K562 (cell line): Measurements from ENCODE around the gene MEF2D.

ENCODE experiments used
- CHCHD3 ChIP-seq: fragments of 250-450 bp; sonication (Bioruptor Pico); IDR thresholded peaks from 2 replicates; pipeline ENCODE4 v2.1.2; 2022; ENCODE audit warnings: mild to moderate bottlenecking
- KAT7 ChIP-seq: sonication (generic); formaldehyde crosslinking; IDR thresholded peaks from 2 replicates; pipeline ENCODE4 v1.8.0; 2022; ENCODE audit warnings: missing genetic modification reagents, mild to moderate bottlenecking, borderline replicate concordance
- RAD51 ChIP-seq: fragments of 450-650 bp; IDR thresholded peaks from 2 replicates; pipeline ENCODE4 v1.7.1; 2016; ENCODE audit warnings: low read depth, mild to moderate bottlenecking, borderline replicate concordance
- RBBP5 ChIP-seq: fragments of 200-600 bp; sonication (generic); IDR thresholded peaks from 2 replicates; pipeline ENCODE4 v1.6.1; 2012; ENCODE audit warnings: borderline replicate concordance, mild to moderate bottlenecking, low read length, control low read depth, inconsistent platforms; ENCODE audit not compliant: insufficient read depth, poor library complexity, severe bottlenecking
- RFX1 ChIP-seq: fragments of 450-650 bp; IDR thresholded peaks from 2 replicates; pipeline ENCODE4 v1.6.1; 2016; ENCODE audit warnings: mild to moderate bottlenecking, moderate library complexity
- SNIP1 ChIP-seq: fragments of 450-650 bp; IDR thresholded peaks from 2 replicates; pipeline ENCODE4 v1.7.1; 2017; ENCODE audit warnings: low read depth, mild to moderate bottlenecking
- ZFPM2 ChIP-seq: fragments of 250-450 bp; sonication (Bioruptor Pico); IDR thresholded peaks from 2 replicates; pipeline ENCODE4 v1.5.1; 2022; ENCODE audit warnings: mild to moderate bottlenecking
- ZNF282 ChIP-seq: sonication (generic); formaldehyde crosslinking; IDR thresholded peaks from 2 replicates; pipeline ENCODE4 v1.8.1; 2023; ENCODE audit warnings: missing genetic modification reagents
- TF ChIP-seq, protein P1 (sequence below), 2 experiments: fragments of 450-650 bp in 1 of 2; sonication (generic) in 1 of 2; formaldehyde crosslinking in 1 of 2; IDR thresholded peaks in 1 of 2; conservative IDR thresholded peaks in 1 of 2; 2 replicates each; pipeline versions ENCODE4 v1.6.1 to v1.8.1; 2016 to 2023; ENCODE audit warnings: mild to moderate bottlenecking in 2 of 2, moderate library complexity in 2 of 2, inconsistent platforms in 1 of 2, missing genetic modification reagents in 1 of 2
- TF ChIP-seq, protein P2 (sequence below), 3 experiments: IDR thresholded peaks in 2 of 3; conservative IDR thresholded peaks in 1 of 3; 2 replicates each; pipeline ENCODE4 v1.5.1; 2011 to 2012; ENCODE audit warnings: low read length in 3 of 3, mild to moderate bottlenecking in 3 of 3, control low read depth in 2 of 3, improper control_type of control experiment in 1 of 3, inconsistent platforms in 1 of 3, low read depth in 1 of 3, mixed read lengths in 1 of 3, moderate library complexity in 1 of 3; ENCODE audit not compliant: insufficient read depth in 2 of 3
- TF ChIP-seq, protein P3 (sequence below), 2 experiments: fragments of 450-650 bp; conservative IDR thresholded peaks; 2 replicates each; pipeline ENCODE4 v1.6.1; 2017; ENCODE audit warnings: mild to moderate bottlenecking in 2 of 2, moderate library complexity in 2 of 2

DNA sequence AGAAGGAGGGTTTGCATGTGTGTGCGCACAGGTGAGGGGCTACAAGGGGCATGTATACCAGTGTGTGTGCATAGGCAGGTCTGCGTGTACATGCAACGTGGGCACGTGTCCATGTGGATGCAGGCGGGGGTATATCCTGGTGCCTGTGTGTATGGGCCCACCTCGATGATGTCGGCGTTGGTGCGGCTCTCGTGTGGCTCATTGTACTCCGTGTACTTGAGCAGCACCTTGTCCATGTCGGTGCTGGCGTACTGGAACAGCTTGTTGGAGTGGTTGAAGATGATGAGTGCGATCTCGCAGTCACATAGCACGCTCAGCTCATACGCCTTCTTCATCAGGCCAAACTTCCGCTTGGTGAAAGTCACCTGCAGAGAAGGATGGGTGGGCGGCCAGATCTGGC lies 18.3 kb downstream of the MEF2D start:
- TF ChIP-seq ZFPM2 (no peak), SNIP1 (no peak), CHCHD3 (CRISPR knock-in tag) (no peak), KAT7 (no peak), RFX1 (no peak), ZNF282 (CRISPR knock-in tag) (no peak), RBBP5 (no peak), RAD51 (no peak)
- TF ChIP-seq, protein P1, sequence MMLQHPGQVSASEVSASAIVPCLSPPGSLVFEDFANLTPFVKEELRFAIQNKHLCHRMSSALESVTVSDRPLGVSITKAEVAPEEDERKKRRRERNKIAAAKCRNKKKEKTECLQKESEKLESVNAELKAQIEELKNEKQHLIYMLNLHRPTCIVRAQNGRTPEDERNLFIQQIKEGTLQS (IDR thresholded peaks at IDR 0.05): no peak
- TF ChIP-seq, protein P1 (CRISPR knock-in tag; conservative IDR thresholded peaks at IDR 0.05): no peak
- TF ChIP-seq, protein P2, sequence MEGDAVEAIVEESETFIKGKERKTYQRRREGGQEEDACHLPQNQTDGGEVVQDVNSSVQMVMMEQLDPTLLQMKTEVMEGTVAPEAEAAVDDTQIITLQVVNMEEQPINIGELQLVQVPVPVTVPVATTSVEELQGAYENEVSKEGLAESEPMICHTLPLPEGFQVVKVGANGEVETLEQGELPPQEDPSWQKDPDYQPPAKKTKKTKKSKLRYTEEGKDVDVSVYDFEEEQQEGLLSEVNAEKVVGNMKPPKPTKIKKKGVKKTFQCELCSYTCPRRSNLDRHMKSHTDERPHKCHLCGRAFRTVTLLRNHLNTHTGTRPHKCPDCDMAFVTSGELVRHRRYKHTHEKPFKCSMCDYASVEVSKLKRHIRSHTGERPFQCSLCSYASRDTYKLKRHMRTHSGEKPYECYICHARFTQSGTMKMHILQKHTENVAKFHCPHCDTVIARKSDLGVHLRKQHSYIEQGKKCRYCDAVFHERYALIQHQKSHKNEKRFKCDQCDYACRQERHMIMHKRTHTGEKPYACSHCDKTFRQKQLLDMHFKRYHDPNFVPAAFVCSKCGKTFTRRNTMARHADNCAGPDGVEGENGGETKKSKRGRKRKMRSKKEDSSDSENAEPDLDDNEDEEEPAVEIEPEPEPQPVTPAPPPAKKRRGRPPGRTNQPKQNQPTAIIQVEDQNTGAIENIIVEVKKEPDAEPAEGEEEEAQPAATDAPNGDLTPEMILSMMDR (IDR thresholded peaks at IDR 0.05 in 2 of 3, conservative IDR thresholded peaks at IDR 0.05 in 1 of 3; ENCODE audit: insufficient read depth in 2 of 3, low read depth in 1 of 3, low read length in 3 of 3): no peak
- TF ChIP-seq, protein P3, sequence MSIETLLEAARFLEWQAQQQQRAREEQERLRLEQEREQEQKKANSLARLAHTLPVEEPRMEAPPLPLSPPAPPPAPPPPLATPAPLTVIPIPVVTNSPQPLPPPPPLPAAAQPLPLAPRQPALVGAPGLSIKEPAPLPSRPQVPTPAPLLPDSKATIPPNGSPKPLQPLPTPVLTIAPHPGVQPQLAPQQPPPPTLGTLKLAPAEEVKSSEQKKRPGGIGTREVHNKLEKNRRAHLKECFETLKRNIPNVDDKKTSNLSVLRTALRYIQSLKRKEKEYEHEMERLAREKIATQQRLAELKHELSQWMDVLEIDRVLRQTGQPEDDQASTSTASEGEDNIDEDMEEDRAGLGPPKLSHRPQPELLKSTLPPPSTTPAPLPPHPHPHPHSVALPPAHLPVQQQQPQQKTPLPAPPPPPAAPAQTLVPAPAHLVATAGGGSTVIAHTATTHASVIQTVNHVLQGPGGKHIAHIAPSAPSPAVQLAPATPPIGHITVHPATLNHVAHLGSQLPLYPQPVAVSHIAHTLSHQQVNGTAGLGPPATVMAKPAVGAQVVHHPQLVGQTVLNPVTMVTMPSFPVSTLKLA (conservative IDR thresholded peaks at IDR 0.05): no peak
